ENCODE measurements around the gene FILIP1.

Gene FILIP1

GRCh38 chr6:75329703-75330102 lies 163.9 kb downstream of the FILIP1 start:
- Histone ChIP-seq H3K36me3 (no peaks in the 10 kb centered on the region), H3K27ac (no peak overlapping the region), H3K27me3 (ENCODE audit: insufficient read depth, low read depth, severe bottlenecking) (no peaks in the 10 kb centered on the region), H3K9me3 (ENCODE audit: severe bottlenecking) (no peaks in the 10 kb centered on the region), H3K4me3 (ENCODE audit: low read depth, low read length) (no peak overlapping the region)
- no peak for TF ChIP-seq CTCF (IDR thresholded peaks at IDR 0.05; ENCODE audit: low read depth, low read length)
- no peak for DNase-seq

GRCh38 chr6:75327807-75328206 lies 165.8 kb downstream of the FILIP1 start:
- no peak for TF ChIP-seq CTCF (IDR thresholded peaks at IDR 0.05; ENCODE audit: low read depth, low read length)
- H3K9me3 ChIP-seq (ENCODE audit: severe bottlenecking): no peaks in the 10 kb centered on the region
- H3K4me3 ChIP-seq (ENCODE audit: low read depth, low read length): no peak overlapping the region

GRCh38 chr6:75326557-75327258 lies 166.9 kb downstream of the FILIP1 start:
- Histone ChIP-seq H3K9me3 (ENCODE audit: severe bottlenecking) (no peaks in the 10 kb centered on the region), H3K4me3 (ENCODE audit: low read depth, low read length) (no peak overlapping the region), H3K27me3 (ENCODE audit: insufficient read depth, low read depth, severe bottlenecking) (no peaks in the 10 kb centered on the region), H3K36me3 (no peaks in the 10 kb centered on the region), H3K27ac (no peak overlapping the region)
- DNase-seq: no peak
- no peak for TF ChIP-seq CTCF (IDR thresholded peaks at IDR 0.05; ENCODE audit: low read depth, low read length)

More at GRCh38 chr6:75327807-75328206, 165.8 kb downstream of the FILIP1 start:
- Histone ChIP-seq H3K27ac (no peak overlapping the region), H3K27me3 (ENCODE audit: insufficient read depth, low read depth, severe bottlenecking) (no peaks in the 10 kb centered on the region), H3K36me3 (no peaks in the 10 kb centered on the region)
- DNase-seq: no peak

- DNase-seq: no peak
- no peak for TF ChIP-seq CTCF (IDR thresholded peaks at IDR 0.05; ENCODE audit: low read depth, low read length)
- Histone ChIP-seq H3K27ac (no peak overlapping the region), H3K27me3 (ENCODE audit: insufficient read depth, low read depth, severe bottlenecking) (no peaks in the 10 kb centered on the region), H3K36me3 (no peaks in the 10 kb centered on the region), H3K4me3 (ENCODE audit: low read depth, low read length) (no peak overlapping the region), H3K9me3 (ENCODE audit: severe bottlenecking) (no peaks in the 10 kb centered on the region)
Measured at GRCh38 chr6:75318900-75319299, 174.7 kb downstream of the FILIP1 start.

GRCh38 chr6:75317503-75318206 lies 175.9 kb downstream of the FILIP1 start:
- TF ChIP-seq CTCF (IDR thresholded peaks at IDR 0.05; ENCODE audit: low read depth, low read length): no peak
- Histone ChIP-seq H3K27ac (no peak overlapping the region), H3K36me3 (no peaks in the 10 kb centered on the region), H3K9me3 (ENCODE audit: severe bottlenecking) (no peaks in the 10 kb centered on the region), H3K4me3 (ENCODE audit: low read depth, low read length) (no peak overlapping the region), H3K27me3 (ENCODE audit: insufficient read depth, low read depth, severe bottlenecking) (no peaks in the 10 kb centered on the region)
- DNase-seq: no peak
